ENCODE measurements around the gene ATOSA.

Gene ATOSA

DNA sequence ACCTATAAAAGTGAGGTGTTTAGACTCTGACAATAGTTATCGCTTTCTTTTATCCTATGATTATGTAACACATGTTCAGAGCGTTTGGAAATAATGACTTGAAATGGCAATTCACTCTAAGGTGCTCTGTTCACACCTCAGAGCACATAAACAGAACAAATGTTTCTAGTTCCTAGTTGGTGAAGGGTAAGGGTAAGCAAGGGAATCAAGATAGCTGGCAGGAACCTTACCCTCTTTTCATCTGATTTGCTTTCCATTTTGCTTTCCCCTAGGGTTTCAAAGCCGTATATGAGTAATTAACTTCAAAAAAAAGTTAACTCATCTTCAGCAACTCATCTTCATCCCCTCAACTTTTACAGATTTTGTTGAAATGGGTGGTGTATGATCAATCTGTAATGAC, 2.3 kb upstream of the ATOSA start:
- no peak for DNase-seq

DNA sequence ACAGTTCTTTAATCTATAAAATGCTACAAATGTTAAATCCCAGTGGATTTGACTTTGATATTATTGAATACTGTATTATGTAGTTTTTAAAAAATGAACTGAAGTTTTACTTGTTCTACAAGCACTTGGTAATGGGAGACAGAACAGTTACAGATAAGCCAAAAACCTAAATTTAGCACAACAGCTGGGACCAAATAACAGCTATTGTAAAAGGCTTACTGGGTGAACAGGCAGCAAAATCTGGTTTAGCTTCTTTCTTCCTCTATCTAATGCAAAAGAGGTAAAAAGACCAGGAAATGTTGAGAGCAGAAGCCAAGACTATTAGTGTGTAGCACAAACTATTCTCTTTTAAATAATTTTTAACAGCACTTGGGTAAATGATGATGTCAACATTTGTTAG, 1.6 kb upstream of the ATOSA start:
- DNase-seq = no peak

DNA sequence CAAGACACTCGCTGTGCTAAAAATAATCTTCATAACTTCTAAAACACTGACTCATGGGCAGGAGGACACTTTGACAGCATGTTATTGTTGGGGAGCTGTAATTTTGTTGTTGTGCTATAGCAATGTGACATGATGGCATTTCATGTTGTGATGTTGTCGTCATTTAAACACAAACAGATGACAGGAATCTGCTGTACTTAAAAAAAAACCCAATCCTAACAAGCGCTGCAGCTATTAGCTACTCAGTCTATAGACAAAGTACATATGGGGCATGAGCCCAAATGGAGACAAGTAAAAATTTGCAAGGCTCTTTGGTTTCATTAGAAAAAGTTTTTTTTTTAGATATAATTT, 828 bp upstream of the ATOSA start:
- no peak for DNase-seq

DNA sequence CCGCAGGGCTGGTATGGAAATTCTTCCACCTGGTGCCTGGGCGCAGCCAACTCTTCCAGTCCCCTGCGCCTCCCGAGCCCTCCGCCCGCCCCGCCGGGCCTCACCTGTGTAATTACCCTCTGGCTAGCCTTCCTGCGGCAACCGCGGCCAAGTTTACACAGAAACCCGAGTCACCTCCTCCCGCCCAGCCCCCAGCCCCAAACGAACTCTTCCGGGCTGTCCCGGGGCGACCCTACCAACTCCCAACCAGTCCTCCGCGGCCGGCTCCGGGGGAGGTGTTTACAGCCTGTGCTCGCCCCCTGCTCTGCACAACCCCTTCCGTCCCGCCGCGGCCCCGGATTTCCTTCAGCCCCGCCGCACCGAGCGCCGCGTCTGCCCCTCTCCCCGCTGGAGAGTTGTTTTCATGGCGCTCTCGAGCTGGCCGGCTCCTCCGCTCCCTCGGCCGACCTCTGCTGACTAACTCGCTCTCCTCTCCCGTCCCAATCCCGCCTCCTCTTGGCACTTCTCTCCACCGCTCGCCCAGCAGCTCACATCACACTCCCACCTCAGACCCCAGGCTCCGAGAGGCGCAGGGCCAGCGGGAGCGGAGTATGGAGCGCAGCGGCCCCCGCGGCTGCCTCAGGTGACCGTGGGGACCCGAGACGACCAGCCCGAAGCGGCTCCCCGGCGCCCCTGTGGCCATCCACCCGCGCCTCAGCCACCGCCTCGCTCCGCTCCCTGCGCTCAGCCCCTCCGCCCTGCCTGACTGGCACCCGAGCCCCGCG, 538 bp downstream of the ATOSA start:
- DNase-seq = peak; percentile 24 to 25

DNA sequence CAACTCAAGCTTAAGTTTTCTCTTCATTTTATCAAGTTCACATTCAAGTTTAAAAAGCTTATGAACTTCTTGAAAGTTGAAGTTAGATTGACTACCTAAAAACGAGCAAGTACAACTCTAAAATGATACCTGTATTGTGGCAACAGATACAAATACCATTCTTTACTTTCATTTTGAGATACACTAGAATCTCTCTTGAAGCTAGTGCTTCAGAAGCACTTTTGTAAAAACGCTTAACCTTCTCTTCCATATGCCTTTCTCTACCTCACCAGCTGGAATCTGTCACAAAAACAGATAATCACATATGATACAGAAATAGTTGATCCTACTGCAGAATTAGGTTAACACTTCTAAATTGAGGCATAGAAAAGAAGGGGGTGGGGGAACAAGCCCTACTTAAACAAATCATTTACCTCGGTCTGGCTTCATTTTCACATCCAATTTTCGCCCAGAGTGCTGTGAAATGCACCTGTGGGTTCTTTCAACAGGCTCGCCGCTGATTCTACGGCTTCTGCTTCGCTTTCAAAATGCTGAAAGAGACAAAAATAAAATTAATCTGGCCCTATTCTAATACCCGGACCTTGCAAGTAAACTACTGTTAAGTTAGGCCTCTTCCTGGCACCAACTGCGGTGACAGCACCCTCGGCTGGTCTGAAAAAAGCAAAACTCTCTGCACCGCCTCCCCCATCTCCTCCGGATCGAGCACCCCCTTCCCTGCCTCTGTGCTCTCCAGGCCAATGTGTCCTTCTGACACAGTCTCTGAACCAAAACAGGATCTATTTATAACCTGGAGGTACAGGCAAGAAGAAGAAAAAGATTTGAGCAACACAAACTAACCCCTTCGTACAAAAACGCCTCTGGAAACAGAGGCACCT, 1.4 kb downstream of the ATOSA start:
- DNase-seq = peak; percentile 30 to 37

DNA sequence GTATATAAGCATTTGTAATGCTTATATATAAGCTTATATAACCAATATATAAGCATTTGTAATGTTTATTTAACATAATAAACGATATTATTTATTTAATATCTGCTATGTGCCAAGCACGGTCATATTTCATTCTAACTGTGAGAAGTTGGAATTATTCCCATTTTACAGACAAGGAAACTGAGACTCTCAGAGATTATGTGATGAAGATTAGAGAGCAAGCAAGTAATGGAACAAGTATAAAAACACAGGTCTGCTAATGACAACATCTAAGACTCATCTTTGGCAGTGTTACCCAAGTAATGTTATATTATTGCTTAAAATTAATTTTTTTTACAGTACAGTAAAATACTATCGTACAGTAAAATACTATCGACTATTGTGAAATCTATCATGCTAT, 4.4 kb downstream of the ATOSA start:
- no peak for DNase-seq

DNA sequence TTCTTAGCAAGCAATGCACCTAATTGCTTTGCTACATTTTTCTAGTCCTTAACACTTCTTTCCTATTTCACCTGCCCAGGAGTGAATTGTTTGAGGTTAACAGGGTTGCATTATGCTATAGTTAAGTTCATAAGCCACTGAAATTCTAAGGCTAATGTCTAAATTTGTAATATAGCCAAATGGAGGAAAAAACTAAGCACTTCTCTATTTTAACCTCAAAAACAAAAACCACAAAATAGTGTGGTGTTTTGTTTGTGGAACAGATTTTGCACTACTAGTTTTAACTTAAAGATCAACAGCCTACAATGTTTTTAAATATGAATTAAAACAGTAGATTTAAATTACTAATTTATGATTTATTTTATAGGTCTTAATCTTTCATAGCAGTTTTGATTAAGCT, 5.5 kb downstream of the ATOSA start:
- DNase-seq = no peak

DNA sequence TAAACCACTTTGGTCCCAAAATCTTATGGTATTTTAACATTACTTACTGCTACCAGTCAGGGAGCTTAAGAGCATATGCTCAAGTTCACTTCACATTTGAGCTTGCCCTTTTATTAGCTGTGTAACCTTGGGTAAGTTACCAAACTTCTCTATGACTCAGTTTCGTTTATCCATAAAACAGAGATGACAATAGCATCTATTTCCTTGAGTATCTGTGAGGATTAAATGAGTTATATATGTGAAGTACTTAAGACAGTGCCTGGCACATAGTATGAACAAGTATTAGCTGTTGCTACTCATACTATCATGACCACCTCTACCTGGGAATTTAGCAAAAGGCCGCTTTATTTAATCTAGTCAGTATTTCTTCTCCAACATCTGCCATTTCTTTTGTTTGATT, 5.9 kb downstream of the ATOSA start:
- no peak for DNase-seq

DNA sequence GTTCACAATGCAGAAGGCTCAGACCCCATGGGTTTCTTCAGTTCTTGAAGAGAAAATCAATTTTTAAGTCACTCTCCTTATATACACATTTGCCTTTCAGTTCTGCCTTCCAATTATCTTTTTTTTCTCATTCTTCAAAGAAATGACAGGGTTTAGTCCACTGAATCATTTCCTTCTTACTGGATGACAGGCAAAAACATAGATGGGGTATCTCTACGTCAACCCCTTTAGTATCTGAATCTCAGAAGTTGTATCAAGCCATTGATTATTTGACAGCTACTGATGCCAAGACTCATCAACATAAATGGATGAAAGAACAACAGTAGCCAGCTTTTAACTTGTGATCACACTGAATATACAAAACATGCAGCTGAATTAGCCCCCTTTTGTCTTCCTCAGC, 6.5 kb downstream of the ATOSA start:
- no peak for DNase-seq

DNA sequence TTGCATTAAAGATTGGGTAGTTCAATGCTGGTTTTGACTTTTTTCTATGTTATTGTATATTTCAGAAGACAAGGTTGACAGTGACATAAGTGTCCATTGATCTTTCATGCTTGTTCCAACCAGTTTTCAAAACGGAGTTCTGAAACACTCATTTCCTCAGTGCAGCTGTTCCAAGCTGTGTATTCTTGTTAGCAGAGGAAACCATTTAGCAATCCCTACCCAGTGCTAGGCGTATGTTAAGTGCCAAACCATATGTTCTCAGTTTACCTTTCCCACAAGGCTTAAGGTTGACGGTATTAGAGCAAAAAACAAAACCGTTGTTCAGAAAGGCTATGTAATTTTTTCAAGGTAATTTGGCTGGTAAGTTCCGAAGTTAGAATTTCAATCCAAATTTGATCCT, 9.1 kb downstream of the ATOSA start:
- no peak for DNase-seq

DNA sequence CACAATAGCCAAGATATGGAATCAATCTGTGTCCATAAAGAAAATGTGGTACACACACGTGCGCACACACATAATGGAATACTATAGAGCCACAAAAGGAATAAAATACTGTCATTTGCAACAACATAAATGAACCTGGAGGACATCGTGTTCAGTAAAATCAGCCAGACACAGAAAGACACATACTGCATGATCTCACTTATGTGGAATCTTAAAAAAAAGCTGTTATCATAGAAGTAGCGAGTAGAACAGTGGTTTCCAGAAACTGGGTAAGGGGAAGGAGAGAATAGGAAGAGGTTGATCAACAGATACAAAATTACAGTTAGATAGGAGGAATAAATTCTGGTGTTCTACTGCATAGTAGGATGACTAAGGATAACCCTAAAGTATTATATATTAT, 11.1 kb downstream of the ATOSA start:
- DNase-seq = no peak

DNA sequence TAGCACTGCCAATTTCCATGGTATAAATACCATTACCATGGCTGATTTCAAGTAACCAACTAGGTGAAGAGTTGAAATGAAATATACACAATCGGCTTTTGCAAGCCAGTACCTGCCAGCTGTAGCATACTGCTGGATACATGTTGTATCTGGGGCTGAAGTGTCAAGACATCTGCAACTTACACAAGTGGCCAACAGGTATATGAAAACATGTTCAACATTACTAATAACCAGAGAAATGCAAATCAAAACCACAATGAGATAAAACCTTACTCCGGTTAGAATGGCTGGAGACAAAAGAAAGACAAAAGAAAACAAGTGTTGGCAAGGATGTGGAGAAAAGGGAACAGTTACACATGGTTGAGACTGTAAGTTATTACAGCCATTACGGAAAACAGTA, 11.6 kb downstream of the ATOSA start:
- DNase-seq = no peak

DNA sequence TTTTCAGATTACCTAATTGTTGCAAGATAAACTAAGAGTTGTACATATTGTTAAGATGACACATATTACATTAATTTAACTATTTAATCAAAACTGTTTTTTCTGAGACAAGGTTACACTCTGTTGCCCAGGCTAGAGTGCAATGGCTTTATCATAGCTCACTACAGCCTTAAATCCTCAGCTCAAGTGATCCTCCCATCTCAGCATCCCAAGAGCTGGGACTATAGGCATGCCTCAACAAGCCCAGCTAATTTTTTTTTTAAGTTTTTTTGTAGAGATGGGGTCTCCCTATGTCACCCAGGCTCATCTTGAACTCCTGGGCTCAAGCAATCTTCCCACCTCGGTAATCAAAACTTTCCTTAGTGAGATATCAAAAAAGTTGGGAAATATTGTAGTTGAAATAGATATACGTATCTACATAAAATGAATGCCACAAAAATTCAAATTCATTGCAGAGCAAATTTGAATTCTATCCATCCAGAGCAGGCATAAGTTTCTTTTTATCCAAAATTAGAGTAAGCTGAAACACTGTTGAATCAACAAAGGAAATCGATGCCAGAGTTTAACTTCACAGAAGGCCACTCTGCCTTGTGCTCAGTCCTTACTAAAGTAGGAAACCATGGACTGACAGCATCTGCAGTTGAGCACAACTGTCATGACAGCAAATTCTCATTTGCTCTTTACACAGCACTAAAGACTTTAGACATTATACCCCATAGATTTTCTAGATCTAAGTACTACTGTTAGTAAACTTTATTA, 15.5 kb downstream of the ATOSA start:
- no peak for DNase-seq

DNA sequence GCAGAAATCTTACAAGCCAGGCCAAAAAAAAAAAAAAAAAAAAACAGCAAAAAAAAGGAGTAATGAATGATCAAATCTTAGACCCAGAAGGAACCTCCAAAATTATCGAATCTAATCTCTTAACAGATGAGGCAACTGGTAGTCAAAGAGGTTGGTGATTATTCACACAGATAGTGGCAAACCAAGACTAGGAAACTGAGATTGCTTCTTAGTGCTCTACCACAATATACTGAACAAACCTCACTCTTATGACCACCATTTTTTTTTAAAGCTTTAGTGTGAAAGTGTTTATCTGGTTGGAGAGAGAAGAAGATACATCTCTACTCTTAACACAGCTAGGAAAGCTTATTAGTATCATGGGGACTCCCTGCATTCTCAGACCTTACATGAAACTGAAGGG, 17.3 kb downstream of the ATOSA start:
- no peak for DNase-seq

DNA sequence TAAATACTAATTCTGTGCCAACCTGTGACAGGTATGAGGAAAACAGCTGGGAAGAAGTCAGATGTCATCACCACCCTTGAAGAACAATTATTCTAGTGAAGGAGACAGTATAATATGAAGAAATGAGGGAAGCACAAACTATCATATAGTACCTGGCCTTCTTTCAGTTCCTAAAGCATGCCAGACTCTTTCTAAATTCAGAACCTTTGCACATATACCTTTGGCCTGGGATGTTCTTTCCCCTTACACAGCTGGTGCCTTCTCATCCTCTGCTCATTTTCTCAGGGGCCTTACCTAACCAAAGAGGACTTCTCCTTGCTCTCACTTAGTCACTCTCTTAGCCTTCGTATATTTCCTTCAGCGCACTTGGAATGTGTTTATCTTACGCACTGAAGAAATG, 19.0 kb downstream of the ATOSA start:
- no peak for DNase-seq

DNA sequence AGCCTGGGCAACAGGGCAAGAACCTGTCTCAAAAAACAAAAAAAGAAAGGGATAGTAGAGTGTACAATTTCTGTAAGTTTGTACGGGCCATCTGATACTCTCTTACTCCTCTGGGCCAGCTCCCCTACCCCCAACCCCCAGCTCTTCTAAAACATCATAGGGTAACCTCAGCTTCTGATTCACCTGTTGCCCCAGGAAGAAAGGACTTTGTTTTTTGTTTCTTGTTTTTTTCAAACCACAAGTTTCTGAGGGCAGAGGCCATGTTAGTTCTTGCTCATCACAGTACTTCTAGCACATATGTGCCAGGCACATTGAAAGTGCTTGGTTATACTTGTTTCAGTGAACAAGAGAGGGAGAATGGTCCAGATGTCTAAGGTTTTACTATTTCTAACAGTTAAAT, 20.2 kb downstream of the ATOSA start:
- no peak for DNase-seq

DNA sequence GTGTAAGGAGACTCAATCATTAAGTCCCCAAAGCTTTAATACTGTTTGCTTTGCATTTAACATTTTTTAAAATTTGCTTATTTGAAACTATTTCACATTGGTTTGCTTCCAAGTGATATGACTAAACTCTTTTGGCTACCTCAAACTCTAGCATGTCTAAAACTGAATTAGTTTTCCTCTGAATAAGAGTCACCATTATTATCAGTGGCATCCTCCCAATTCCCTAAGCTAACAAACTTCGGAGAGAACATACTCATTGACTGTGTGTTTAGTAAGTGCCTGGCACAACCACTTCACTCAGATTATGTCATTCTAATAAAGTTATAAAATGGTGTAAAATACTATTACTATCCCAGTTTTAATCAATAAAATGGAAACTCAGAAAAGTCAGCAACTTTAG, 21.9 kb downstream of the ATOSA start:
- DNase-seq = no peak

DNA sequence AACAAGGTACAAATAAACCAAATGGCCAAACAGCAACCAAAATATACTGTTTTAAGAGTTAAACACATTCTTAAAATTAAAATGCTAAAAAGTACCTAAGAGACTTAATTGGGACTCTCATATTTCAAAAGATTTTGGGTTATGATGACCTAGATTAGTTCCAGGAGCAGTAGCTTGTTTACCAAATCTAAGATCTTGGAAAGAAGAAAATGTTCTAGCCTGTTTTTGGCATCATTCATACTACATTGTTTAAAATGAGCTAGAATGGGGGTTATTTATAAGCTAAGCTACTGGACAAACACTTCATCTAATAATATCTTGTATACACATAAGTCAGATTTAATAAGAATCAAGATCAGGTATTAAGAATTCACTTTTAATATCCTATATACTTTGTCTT, 22.8 kb downstream of the ATOSA start:
- DNase-seq = no peak

DNA sequence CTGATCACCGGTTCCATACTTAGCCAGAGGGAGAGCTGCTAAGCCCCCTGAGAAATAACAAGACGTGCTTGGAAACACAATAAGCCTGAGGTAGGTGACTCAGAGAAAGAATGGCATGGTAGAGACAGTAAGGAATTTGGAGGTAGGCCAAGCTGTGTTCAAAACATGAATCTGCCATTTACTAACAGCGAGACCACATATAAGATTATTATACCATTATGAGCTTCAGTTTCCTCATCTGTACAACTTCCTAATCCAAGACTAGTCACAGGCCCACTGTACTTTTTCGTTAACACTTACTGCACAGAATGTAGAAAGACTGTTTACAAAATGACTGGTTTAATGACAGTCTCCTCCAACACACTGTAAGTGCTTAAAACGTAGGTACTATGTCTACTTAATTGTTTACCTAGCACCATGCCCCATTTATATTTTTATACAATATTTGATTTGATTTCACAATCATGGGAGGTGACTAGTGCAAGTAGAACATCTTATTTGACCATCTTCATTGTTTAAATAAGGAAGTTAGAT, 25.7 kb downstream of the ATOSA start:
- DNase-seq = no peak

DNA sequence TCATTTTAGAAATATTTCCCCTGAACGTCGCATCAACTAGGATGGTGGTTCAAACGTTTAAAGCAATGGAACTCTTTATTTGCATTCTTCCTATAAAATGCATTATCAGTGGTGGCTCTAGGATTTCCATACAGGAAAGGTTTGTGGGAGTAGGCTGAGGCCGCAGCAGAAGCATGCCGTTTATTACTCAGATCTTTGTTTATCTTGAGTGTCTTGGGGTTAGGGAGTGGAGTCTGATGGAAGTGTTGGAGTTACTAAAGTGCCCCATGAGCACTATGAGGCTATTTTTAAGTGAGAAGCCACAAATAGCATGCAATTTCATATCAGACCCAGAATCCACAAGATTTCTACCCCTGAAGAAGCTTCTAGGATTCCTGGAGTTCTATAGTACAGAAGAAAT, 26.2 kb downstream of the ATOSA start:
- no peak for DNase-seq

DNA sequence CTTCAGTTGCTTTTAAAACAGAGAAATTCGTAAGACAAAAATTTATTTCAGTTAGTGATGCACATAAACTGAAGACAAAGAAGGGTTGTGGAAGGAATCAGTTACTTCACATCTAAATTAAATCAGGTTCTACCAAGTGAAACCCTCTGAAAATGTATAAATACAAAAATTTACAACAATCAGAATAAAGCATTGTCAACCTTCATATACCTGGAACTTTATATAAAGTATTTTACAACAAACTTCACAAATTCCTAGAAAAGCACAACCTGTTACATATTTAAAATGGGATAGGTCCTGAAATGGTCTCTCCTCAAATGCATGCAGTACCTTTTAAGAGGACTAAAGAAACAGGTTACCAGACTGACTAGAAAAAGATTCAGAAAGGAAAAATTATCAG, 26.9 kb downstream of the ATOSA start:
- no peak for DNase-seq

DNA sequence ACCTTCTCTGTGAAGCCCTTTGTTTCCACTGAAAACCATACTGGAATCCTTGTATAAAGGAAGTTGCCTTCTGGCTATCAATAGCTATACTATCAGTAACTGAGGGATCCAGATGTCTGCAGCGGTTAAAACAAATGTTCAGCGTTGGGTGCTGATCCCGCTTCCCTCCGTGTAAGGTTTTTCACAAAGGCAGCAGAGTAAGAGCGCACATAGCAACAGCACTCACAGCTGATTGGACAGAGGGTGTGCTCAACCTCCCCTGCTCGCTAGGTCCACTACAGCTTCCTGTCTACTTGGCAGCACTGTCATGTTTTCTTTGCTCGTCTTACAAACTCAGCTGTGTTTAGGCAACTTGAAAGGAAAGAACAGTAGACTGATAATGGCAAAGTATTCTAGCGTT, 27.3 kb downstream of the ATOSA start:
- peak in 1 of 2 experiments; percentile 1 for DNase-seq

DNA sequence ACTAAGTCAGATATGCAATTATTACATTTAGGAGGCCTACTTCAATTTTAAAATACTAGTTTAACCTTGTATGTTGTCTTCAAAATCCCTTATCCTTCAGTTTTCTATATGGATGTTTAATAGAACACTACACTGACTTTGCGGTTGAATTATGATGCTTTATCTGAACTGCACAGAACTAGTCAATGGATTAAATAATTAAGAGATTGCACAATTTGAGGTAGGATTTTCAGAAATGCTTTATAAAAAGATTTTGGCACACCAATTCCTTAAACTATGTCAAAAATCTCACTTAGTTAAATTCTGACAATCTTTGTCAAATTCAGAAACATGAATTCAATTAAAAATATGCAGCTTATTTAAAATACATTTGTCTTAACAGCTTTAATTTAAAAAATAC, 28.1 kb downstream of the ATOSA start:
- no peak for DNase-seq

DNA sequence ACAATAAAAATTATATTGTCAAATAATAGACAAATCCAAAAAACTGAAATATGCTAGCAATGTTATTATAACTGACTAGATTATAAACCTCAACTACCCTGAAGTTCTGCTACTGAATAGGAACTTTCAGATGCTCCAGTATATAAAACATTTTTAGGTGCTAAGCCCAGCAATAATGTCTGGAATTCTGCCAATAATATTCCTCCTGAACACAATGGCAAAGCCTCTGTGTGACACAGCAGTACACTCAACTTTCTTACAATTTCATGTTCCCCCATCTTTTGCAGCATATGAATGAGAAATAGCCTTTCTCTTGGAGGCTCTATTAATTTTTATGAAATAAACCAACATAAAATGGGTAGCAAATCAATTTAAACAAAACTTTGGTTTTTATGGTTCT, 29.5 kb downstream of the ATOSA start:
- DNase-seq = no peak

Measured in activated CD4-positive, alpha-beta T cell treated with anti-CD3 and anti-CD28 coated beads, Interleukin-2, amount 50 U/mL, for 4 hours (primary cell).